Stomach (tissue), 4 donors: ENCODE data around the gene CCND2.

Experiments used
- EP300 ChIP-seq: sonication (generic); formaldehyde crosslinking; IDR thresholded peaks from one replicate; pipeline ENCODE4 v1.6.1; 2017; ENCODE audit warnings: antibody characterized with exemption
- POLR2A ChIP-seq, 4 donors: fragments of 450-650 bp; IDR thresholded peaks; one replicate each; pipeline ENCODE4 v1.6.1; 2016; ENCODE audit warnings: antibody characterized with exemption in 4 of 4, control low read depth in 2 of 4, mild to moderate bottlenecking in 1 of 4, moderate library complexity in 1 of 4
- POLR2AphosphoS5 ChIP-seq, 3 donors: sonication (generic); formaldehyde crosslinking; IDR thresholded peaks; one replicate each; pipeline ENCODE4 v1.6.1; 2016; ENCODE audit warnings: antibody characterized with exemption in 3 of 3
- TF ChIP-seq, protein P1 (sequence below), 7 experiments: fragments of 450-650 bp in 4 of 7; fragments of 200-600 bp in 3 of 7; sonication (generic) in 3 of 7; IDR thresholded peaks; one replicate each; pipeline ENCODE4 v1.5.1; 2016 to 2019; ENCODE audit warnings: antibody characterized with exemption in 7 of 7, control low read depth in 2 of 7, mild to moderate bottlenecking in 1 of 7

DNA sequence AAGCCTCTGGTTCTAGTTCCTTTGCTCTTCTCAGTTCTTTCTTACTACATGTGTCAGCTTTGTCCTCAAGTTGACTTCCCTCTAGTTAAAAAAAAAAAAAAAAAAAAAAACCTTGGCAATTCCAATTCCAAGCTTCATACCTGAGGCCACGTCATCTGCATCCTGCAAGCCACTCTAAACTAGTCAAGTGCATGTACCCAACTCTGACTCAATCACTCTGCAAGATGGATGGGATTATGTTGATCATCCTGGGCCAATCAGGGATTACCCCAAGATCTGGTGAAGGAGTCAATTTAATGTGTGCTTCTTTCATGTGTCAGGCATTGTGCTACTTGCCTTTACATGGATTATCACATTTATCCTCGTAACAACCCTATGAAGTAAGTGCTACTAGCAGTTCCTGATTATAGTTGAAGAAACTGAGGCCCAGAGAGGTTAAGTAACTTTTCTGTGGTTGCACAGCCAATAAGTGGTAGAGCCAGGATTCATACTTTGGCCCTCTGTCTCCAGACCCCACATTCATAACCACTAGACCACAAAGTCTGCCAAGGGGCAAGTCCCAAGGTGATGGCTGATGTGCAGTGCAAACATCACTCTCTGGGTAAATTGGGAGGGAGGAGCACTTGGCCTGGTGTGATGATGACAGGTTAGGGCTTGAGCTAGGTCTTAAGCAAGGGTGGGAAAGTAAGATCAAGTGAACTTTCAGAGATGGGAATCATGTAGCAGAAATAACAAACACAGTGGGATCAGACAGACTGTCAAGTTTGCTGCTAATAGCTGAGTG lies 17.3 kb upstream of the CCND2 start:
- TF ChIP-seq EP300 = no peak
- TF ChIP-seq, protein P1, sequence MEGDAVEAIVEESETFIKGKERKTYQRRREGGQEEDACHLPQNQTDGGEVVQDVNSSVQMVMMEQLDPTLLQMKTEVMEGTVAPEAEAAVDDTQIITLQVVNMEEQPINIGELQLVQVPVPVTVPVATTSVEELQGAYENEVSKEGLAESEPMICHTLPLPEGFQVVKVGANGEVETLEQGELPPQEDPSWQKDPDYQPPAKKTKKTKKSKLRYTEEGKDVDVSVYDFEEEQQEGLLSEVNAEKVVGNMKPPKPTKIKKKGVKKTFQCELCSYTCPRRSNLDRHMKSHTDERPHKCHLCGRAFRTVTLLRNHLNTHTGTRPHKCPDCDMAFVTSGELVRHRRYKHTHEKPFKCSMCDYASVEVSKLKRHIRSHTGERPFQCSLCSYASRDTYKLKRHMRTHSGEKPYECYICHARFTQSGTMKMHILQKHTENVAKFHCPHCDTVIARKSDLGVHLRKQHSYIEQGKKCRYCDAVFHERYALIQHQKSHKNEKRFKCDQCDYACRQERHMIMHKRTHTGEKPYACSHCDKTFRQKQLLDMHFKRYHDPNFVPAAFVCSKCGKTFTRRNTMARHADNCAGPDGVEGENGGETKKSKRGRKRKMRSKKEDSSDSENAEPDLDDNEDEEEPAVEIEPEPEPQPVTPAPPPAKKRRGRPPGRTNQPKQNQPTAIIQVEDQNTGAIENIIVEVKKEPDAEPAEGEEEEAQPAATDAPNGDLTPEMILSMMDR (IDR thresholded peaks at IDR 0.05) = no peak
- no peak for TF ChIP-seq POLR2A (IDR thresholded peaks at IDR 0.05)
- TF ChIP-seq POLR2AphosphoS5 (IDR thresholded peaks at IDR 0.05) = no peak
